HG03565 (cell line): ENCODE measurements around the gene C2CD5.
"Not testable (repeated sequence)": the region's sequence is repeated elsewhere in the genome, so short reads cannot be mapped to it uniquely, and the experiment has no call there.

Experiments
- ATAC-seq: cut with Tn5 transposase; IDR thresholded peaks from one replicate; pipeline ENCODE4 v1.9.1; 2021; ENCODE audit warnings: mild to moderate bottlenecking, moderate library complexity; ENCODE audit not compliant: unreplicated experiment

Gene C2CD5

DNA sequence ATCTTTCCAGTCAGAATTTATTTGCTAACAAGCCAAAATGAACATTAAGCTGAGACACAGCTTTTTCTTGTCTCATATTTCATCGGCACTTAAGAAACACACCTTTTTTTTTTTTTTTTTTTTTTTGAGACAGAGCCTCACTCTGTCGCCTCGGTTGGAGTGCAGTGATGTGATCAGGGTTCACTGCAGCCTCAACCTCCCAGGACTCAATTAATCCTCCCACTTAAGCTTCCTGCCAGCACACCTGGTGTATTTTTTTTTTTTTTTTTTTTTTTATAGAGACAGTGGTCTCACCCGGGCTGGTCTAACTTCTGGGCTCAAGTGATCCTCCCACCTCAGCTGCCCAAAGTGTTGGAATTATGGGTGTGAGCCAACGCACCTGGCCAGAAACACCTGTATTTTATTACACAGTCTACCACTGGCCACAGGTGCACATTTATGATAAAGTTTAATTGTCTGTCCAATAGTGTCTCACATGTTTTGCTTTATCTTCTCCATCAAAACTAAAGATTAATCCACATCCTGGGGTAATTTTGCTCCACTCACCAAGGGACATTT lies 62.7 kb downstream of the C2CD5 start:
- no peak for ATAC-seq

DNA sequence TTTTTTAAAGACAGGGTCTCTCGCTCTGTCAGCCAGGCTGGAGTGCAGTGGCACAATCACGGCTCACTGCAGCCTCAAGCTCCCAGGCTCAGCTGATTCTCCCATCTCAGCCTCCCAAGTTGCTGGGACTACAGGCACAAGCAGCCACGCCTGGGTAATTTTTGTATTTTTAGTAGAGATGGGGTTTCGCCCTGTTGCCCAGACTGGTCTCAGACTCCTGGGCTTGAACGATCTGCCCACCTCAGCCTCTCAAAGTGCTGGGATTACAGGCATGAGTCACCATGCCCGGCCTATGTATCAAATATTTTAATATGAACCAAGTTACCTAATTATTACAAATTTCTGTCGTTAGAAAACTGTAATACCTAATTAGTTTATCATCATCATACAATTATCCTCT lies 63.5 kb downstream of the C2CD5 start:
- not testable (repeated sequence) for ATAC-seq

DNA sequence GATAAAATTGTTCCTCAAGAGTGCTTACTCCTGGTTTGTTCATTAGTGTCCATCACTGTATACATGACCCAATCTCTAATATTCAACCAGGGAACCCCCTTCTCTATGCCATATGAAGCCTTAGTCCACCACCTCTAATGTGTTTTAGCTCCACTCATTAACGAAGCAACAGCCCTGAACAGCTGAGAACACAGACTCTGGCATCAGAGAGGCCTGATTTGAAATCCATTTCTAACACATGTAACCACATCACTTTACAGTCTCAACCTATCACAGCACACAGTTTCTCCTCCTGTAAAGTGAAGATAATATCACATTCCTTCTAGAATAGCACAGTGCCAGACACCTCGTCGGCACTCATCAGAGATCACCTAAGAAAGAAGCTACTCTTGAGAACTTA lies 64.3 kb downstream of the C2CD5 start:
- ATAC-seq, result no peak

DNA sequence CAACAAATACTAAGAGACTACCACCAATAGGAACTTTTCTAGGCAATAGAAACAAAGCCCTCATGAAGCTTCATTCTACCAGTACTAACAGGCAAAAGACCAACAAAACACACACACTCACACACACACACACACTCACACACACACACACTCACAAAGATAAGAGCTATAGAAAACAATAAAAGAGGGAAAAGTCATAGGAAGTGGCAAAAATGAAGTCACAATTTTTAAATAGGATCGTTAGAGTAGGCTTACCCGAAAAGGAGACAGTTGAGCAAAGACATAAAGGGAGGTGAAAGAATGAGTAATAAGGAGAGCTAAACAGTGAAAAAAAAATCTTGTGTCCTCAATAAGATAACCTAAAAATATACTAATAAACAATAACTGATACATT lies 66.5 kb downstream of the C2CD5 start:
- ATAC-seq, result peak; percentile 57

DNA sequence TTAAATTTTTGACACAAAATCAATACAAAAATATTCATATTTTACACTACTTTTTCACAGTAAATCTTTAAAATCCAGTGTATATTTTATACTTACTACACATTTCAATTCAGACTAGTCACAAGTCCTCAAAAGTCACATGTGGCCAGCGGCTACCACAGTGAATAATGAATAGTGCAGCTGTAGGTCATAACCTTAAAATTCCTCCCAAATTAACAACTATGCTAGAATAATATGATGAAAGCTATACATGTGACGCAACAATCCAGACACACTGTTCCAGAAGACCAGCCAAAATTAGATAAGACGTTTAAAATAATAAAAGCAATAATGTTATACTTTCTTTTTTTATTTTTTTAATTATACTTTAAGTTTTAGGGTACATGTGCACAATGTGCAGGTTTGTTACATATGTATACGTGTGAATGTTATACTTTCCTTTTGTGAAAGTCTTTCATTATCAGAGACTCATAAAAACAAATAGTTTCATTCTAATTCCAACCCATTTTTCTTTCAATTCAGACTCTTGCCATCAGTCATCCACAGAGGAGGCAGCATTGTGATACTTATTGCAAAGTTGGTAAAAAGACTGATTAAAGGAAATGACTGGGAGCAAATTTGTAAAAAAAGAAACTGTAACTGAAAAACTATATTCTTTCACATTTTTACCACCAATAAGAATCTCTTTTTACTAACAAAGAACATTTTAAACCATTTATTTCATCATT lies 67.0 kb downstream of the C2CD5 start:
- ATAC-seq, result no peak

DNA sequence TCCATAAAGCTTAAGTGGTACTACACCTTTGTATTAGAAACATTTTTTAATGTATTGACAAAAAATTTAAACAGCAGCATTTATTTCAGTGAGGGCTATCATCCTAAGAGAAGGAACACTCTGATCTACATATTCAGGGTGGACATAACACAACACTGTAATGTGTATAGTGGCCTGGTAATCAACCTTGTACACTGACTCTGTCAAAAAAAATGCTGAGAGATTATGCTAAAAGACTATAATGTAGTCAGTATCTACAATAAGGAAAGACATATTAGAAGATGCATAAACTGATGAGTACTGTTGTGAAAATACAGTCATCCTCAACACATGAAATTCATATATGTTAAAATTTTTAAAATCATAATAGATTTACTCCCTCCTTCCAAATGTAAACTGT lies 68.2 kb downstream of the C2CD5 start:
- no peak for ATAC-seq

DNA sequence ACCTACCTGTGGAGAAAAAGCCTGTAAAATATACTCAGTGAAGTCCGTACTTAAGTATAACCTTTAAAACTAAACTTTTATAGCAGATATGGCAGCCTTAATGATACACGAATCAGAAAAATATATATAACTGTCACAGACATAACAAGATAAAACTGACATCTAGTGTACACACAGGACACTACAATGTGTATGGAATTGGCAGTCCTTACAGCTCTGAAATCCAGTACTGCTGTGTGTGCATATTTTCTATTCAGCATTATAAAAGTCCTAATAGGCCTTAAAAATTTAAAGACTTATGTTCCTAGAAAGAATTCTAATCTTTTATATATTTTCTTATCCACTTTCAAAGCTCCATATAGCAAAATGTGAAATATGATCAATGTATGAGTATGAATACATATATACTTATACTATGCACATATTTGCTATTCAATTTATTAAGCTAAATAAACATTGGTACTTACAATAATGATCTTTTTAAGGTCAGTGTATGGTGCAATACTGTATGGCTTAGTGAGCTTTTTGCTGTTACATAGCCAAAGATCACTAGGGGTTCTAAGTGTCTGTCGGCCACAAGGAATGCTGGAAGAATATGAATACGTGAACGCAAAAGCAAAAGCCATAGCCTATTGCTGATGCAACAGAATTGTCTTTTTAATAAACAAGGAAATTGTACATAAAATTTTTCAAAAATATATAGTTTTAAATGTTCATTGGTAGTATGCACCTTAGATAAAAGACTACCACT lies 69.2 kb downstream of the C2CD5 start:
- no peak for ATAC-seq

DNA sequence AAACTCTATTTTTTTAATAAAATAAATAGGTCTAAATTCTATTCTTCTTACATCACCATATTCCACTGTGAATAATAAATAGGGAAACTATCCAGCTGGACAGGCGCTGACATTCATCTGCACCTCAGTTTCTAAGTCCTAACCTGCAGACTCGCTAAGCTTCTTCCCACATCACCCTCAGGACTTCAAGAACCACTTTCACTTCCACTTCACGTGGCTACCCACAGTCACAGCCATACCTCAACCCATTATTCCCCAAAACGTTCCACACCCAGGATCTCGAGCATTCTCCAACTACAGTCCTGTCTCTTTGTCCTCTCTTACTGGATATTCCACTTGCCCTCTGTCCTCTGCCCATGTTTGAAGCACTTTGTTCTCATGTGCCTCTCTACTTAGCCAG lies 71.1 kb downstream of the C2CD5 start:
- ATAC-seq, result peak; percentile 46

DNA sequence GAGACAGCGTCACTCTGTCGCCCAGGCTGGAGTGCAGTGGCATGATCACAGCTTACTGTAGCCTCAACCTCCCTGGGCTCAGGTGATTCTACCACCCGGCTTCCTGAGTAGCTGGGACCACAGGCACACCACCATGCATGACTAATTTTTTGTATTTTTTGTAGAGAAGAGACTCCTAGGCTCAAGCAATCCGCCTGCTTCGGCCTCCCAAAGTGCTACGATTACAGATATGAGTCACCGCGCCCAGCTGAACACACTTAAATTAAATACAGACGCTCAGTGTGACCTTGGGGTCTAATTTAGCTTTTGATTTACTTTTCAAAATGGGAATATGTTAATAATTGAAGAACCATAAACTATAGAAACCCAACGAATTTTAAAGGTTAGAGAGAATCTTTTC lies 77.2 kb downstream of the C2CD5 start:
- no peak for ATAC-seq

DNA sequence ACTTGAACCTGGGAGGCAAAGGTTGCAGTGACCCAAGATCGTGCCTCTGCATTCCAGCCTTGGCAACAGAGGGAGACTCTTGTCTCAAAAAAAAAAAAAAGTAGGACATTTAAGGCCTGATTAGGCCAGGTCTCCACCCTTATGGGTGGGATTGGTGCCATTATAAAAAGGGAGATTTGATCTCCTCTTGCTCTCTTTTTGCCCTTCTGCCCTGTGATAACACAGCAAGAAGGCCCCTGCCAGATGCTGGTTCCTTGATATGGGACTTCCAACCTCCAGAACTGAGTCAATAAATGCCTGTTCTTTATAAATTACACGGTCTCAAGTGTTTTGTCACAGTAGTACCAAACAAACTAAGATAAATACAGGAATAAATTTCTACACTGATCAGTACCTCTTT lies 81.0 kb downstream of the C2CD5 start:
- no peak for ATAC-seq

DNA sequence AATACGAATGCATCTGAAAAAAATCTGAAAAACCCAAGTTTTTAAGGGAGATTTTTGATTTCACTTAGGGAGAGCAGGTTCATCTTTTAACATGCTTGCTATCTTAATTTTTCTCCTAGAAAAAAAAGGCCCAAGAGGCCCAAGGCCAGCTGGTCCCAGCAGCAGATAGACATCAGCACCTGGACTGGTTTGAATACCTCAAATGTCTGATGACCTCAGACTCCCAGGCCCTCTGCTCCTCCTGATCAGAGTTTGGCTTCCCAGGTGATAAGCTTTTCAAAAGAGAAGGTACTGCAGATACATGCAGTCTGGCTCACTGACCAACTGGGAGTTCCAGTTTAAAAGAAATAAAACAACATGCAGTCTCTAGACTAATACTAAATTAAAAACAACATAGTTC lies 82.6 kb downstream of the C2CD5 start:
- ATAC-seq, result no peak

DNA sequence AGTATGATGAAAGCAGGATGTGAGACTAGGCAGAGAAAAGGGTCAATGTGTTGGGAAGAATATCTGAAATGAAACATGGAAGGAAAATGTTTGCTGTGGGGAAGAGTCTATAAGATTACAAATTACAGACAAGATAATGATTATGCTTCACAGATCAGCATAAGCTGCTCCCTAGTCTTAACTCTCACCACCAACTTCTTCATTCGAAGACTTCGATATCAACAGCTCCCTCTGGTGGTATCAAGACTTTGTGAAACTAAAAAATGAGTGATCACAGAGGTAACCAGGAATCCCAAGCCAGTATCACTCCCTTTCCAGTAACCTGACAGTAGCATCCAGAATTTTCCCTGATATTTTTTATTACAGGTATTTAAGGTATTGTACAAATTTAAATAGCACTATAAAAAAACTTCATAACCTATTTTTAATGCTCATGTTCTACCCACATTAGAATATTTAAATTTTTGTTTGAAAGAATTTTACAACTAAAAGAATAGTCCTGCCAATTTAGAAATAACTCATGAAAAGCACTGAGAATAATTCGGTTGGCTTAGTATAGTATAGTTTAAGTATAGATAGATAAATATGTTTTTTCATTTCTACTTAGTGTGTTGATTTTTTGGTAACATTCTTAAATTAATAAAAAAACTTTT lies 84.4 kb downstream of the C2CD5 start:
- peak; percentile 80 for ATAC-seq

DNA sequence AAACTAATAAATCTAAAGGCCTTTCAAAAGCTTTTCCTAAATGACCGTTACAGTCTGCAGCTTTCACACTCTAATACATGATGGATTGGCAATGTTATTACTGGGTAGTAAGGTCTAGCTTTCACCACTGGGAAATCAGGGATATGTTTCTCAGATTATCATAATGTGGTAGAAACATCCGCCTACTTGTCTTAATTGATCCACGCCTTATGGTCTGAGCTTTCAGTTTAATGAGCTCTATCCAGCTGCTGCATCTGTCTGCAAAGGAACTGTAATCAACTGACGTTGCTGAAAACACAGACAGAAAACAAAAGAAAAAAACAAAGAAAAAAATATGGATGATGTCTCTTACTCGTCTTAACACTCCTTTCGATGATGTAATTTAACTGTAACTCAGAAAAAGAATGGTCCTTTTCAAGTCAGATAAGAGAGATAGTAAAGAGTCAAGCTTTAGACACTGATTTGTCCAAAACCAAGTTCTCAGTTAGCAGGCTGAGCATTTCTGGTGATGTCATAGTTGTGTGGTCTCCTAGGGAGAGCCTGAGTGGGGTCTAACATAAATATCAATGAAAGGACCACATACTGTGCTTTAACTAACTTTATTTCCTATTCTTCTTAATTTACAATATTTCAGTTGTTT lies 85.9 kb downstream of the C2CD5 start:
- no peak for ATAC-seq

DNA sequence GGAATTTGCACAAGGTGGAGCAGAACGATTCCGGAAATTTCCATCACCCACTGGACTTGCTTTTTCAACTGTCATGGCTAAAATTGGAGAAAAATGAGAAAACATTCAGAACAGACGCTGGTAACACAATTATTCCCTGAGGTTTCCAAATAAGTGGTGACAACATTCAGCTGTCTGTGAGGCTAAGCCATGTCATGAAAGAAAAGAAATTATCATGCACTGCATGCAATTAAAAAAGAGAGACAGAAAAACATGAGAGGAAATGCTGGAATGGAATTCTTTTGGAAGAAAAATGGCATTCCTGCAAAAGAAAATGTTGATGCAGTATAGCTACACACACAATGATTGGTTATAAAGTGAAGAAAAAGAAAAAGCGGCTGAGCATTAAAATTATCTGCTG lies 87.3 kb downstream of the C2CD5 start:
- ATAC-seq, result no peak

DNA sequence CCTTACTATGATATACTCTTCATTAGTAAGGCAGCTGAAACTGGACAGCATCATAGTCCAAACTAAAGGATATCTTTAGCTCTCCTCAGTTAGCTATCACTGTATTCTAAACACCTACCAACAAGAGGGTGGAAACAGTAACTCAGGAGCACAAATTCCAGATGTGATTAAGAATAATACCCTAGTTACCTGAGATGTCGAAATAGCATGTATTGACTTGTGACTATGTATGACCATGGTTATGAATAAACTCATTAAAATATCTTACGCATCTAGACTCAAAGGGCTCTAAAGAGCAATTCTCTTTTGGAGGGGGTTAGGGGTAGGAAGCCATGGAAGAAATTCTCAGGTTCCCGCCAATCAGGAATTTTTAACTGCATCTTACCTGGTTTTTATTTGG lies 90.8 kb downstream of the C2CD5 start:
- ATAC-seq, result no peak

DNA sequence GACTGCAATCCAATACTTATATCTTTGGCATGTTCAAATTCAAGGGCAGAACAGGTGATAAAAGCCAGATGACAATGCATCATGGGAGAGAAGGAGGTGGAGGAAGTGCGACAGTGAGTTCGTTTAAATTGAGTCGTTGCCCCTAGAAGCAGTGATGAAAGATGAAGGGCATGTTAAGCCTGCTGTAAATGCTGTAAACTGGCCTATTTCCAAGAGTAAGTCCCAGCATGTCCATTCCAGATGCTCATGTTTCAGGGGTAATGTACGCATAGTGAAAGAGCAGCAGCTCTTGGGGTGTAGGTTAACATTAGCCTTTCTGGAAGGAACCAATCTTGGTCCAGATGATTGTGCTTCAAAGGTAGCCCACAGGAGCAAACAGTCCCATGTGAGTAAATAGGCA lies 97.1 kb downstream of the C2CD5 start:
- no peak for ATAC-seq

DNA sequence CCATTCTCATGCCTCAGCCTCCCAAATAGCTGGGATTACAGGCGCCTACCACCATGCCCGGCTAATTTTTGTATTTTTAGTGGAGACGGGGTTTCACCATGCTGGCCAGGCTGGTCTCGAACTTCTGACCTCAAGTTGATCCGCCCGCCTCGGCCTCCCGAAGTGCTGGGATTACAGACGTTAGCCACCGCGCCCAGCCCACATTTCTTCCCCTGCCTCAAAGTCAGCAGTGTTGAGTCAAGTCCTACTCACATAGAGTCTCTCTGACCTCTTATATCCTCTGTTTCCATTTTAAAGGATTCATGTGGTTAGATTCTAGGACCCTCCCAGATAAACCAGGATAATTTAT lies 100.1 kb downstream of the C2CD5 start:
- not testable (repeated sequence) for ATAC-seq

DNA sequence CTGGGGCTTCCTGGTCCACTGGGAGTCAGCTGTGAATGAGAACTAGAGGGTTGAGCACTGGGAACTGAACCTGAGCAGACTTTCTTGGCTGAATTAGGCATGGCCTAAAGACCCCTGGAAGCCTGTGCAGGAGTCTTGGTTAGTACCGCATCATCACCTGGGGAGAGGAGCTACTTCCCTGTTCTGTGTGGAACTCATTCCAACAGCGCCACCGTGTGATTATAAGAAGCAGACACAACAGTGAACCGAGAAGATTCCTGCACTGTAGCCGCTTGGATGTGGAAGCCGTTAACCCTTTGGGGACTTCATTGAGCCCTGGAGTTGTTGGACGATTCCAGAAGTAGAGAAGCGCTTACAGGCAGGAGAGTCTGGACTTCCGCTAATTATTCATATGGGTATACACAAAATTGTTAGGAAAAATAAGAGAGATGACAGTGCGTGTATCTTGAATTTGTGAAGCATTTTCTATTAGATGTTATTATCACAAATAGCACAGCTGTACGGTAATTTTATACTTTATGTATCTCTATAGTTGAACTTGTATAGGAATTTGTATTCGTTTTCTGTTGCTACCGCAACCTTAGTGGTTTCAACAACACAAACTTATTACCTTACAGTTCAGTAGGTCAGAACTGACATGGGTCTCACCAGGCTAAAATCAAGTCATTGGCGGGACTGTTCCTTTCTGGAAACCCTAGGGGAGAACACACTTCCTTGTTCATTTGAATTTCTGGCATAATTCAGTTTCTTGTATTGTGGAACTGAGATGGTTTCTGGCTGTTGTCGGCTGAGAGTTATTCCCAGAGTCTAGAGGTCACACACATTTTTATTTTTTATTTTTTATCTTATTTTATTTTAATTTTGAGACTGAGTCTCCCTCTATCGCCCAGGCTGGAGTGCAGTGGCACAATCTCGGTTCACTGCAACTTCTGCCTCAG lies 100.7 kb downstream of the C2CD5 start:
- ATAC-seq, result peak; percentile 99

DNA sequence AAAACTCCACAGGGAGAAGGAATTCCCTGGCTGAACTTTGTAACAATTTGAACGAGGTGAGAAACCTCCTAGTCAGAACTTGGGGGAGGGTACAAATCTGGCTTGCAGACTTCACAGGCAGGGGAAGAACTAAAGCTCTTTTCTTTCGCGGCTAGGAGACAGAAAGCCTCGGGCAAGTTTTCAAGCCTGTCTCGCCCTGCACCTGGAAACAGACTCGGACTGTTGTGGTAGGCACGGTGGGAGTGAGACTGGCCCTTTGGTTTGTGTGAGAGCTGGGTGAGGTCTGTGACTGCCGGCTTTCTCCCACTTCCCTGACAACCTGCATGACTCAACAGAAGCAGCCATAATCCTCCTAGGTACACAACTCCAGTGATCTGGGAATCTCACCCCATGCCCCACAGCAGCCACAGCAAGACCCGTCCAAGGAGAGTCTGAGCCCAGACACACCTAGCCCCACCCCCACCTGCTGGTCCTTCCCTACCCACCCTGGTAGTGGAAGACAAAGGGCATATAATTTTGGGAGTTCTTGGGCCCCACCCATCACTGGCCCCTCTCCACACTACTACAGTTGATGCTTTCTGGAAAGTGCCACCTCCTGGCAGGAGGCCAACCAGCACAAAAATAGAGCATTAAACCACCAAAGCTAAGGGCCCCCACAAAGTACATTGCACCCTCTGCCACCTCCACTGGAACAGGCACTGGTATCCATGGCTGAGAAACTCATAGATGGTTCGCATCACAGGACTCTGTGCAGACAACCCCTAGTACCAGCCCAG lies 107.1 kb downstream of the C2CD5 start:
- no peak for ATAC-seq

DNA sequence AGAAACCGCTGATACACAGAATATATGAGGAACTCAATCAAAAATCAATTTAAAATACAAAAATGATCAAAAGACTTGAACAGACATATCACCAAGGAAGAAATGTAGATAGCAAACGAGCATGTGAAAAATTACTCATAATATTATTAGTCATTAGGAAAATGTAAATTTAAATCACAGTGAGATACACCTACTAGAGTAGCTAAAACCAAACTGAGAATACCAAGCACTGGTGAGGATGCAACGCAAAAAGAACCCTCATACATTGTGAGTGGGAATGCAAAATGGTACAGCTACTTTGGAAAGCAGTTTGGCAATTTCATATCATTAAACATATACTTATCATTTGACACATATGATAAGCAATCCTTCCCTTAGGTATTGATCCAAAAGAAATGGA lies 108.8 kb downstream of the C2CD5 start:
- ATAC-seq, result no peak
